ENCODE data around the gene ALAD. TPM values are rescaled to one million over a fixed set of nuclear protein-coding genes. Genes with fewer than 3 reads are reported as not detected.

Gene ALAD
- total RNA-seq, 1 donor from 2014 or later, result 19.3 TPM

DNA sequence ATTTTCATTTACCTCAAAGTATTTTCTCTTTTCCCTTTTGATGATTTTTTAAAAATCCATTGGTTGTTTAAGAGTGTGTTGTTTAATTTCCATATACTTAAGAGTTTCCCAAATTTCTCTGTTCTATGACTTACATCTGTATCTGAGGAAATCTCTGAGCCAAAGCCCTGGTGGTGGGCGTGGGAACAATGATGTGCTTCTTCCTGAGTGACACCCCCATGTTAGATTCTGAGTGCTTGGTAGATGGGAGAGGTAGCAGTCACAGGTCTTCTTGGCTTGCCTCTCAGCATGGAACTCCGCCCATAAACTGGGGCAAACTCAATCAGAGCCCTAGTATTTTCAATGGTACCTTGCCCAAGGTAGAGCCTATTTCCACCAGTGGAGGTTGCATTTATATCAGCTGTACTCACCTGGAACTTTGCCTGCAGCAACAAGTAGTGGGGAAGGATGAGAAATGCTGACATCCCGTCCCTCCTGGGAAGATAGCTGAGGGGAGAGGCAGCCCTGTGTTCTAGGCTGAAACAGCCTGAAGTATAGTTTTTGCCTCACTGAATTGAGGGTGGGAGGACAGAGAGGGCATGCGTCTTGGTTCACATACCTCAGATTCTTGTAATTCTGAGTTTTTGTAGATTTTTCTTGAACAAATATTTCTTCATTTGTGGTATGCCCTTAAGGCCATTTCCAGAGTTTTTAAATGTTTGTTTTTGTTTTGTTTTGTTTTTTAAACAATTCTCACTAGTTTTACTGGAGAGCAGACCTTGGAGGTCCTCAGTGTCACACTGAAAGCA, 35.8 kb upstream of the ALAD start:
- no peaks in the 10 kb centered on the region for H3K27me3 Mint-ChIP-seq (ENCODE audit: unreplicated experiment)
- no peaks in the 10 kb centered on the region for H3K9me3 Mint-ChIP-seq (ENCODE audit: unreplicated experiment)
- H3K4me3 Mint-ChIP-seq (ENCODE audit: unreplicated experiment), result no peak overlapping the region
- H3K27ac Mint-ChIP-seq (ENCODE audit: unreplicated experiment), result no peak overlapping the region
- DNase-seq (ENCODE audit: low spot score), result no peak
- H3K36me3 Mint-ChIP-seq (ENCODE audit: low read depth, unreplicated experiment), result no peaks in the 10 kb centered on the region
- TF ChIP-seq, protein P1, sequence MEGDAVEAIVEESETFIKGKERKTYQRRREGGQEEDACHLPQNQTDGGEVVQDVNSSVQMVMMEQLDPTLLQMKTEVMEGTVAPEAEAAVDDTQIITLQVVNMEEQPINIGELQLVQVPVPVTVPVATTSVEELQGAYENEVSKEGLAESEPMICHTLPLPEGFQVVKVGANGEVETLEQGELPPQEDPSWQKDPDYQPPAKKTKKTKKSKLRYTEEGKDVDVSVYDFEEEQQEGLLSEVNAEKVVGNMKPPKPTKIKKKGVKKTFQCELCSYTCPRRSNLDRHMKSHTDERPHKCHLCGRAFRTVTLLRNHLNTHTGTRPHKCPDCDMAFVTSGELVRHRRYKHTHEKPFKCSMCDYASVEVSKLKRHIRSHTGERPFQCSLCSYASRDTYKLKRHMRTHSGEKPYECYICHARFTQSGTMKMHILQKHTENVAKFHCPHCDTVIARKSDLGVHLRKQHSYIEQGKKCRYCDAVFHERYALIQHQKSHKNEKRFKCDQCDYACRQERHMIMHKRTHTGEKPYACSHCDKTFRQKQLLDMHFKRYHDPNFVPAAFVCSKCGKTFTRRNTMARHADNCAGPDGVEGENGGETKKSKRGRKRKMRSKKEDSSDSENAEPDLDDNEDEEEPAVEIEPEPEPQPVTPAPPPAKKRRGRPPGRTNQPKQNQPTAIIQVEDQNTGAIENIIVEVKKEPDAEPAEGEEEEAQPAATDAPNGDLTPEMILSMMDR (IDR thresholded peaks at IDR 0.05; ENCODE audit: unreplicated experiment), result no peak
- no peaks in the 10 kb centered on the region for H3K4me1 Mint-ChIP-seq (ENCODE audit: unreplicated experiment)

DNA sequence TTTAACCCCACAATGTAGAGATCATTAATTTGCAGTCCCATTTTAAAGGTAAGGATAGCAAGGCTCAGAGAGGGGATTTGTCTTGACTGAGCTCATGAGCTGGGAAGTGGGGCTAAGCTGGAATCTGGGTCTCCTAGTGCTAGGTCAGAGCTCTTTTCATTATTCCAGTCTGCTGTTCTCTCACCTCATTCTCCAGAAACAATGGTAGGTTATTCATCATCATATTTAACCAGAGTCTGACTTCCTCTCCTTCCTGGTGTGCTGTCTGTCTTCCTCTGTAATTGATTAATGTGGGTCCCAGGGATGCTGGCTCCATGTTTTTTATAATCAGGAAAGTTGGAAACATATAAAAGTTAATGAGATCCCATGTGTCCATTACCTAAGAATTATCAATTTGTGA, 30.1 kb upstream of the ALAD start:
- TF ChIP-seq, protein P1 (IDR thresholded peaks at IDR 0.05; ENCODE audit: unreplicated experiment), result no peak

DNA sequence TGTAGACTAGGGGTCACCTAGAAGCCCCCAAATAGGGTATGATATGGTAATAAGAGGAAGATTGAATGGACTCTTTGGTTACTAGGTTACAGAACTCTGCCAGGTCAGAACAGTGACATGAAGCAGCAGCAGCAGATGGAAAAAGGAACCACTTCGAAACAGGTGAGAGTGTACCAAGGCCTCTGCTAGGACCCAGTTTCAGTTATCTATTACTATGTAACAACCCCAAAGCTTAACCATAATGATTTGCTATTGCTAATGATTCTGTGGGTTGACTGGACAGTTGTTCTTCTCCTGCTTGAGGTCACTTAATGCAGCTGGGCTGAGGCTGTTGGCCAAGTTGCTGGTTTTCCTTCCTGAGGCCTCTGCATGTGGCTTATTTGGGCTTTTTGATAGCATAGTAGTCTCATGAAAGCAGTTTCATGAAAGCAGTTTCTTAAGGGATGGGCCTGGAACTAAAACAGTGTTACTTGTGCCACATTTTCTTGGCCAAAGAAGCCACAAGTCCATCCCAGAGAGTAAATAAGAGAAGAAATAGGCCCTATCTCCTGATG, 27.1 kb upstream of the ALAD start:
- no peak overlapping the region for H3K27ac Mint-ChIP-seq (ENCODE audit: unreplicated experiment)
- TF ChIP-seq, protein P1 (IDR thresholded peaks at IDR 0.05; ENCODE audit: unreplicated experiment), result no peak
- H3K4me3 Mint-ChIP-seq (ENCODE audit: unreplicated experiment), result no peak overlapping the region
- peaks cover 22% of the 10 kb centered on the region for H3K4me1 Mint-ChIP-seq (ENCODE audit: unreplicated experiment)
- no peaks in the 10 kb centered on the region for H3K36me3 Mint-ChIP-seq (ENCODE audit: low read depth, unreplicated experiment)
- H3K27me3 Mint-ChIP-seq (ENCODE audit: unreplicated experiment), result peaks cover 4% of the 10 kb centered on the region
- H3K9me3 Mint-ChIP-seq (ENCODE audit: unreplicated experiment), result no peaks in the 10 kb centered on the region
- DNase-seq (ENCODE audit: low spot score), result no peak

More for the DNA sequence above, 30.1 kb upstream of the ALAD start:
- Mint-ChIP-seq H3K36me3 (ENCODE audit: low read depth, unreplicated experiment) (no peaks in the 10 kb centered on the region), H3K9me3 (ENCODE audit: unreplicated experiment) (no peaks in the 10 kb centered on the region), H3K27me3 (ENCODE audit: unreplicated experiment) (peaks cover 3% of the 10 kb centered on the region), H3K4me3 (ENCODE audit: unreplicated experiment) (no peak overlapping the region), H3K4me1 (ENCODE audit: unreplicated experiment) (peaks cover 8% of the 10 kb centered on the region), H3K27ac (ENCODE audit: unreplicated experiment) (no peak overlapping the region)
- no peak for DNase-seq (ENCODE audit: low spot score)

DNA sequence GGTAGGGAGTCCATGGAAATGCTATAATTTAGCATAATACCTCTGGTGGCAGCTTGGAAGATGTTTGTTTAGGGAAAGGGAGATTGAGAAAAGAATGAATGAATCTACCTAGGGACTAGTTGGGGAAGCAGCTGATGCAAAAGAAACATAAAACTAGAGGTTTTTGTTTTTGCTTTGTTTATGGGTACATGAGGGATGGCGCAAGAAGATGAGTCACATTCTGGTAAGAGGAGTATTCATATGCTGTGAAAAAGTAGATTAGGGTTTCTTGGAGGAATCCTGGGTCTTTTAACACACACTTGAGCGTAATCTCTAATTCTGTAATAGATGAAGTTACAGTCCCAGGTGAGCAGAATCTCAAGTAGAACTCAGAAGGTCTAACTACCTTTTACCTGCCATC, 26.5 kb upstream of the ALAD start:
- no peaks in the 10 kb centered on the region for H3K36me3 Mint-ChIP-seq (ENCODE audit: low read depth, unreplicated experiment)

More for the DNA sequence above, 26.5 kb upstream of the ALAD start:
- Mint-ChIP-seq H3K27ac (ENCODE audit: unreplicated experiment) (no peak overlapping the region), H3K9me3 (ENCODE audit: unreplicated experiment) (no peaks in the 10 kb centered on the region), H3K27me3 (ENCODE audit: unreplicated experiment) (peaks cover 4% of the 10 kb centered on the region), H3K4me1 (ENCODE audit: unreplicated experiment) (peaks cover 22% of the 10 kb centered on the region), H3K4me3 (ENCODE audit: unreplicated experiment) (no peak overlapping the region)
- TF ChIP-seq, protein P1 (IDR thresholded peaks at IDR 0.05; ENCODE audit: unreplicated experiment), result no peak
- no peak for DNase-seq (ENCODE audit: low spot score)

Measured in endothelial cell (in vitro differentiated cells).